C4-2B (cell line): ENCODE measurements around the gene FHOD3.

Experiments used
- ZFX ChIP-seq: fragments of 450-650 bp; IDR thresholded peaks from 2 replicates; pipeline ENCODE4 v1.6.1; 2017
- TF ChIP-seq, protein P1 (sequence below): fragments of 450-650 bp; conservative IDR thresholded peaks from 2 replicates; pipeline ENCODE4 v1.5.1; 2017; ENCODE audit warnings: mild to moderate bottlenecking

- TF ChIP-seq, protein P1, sequence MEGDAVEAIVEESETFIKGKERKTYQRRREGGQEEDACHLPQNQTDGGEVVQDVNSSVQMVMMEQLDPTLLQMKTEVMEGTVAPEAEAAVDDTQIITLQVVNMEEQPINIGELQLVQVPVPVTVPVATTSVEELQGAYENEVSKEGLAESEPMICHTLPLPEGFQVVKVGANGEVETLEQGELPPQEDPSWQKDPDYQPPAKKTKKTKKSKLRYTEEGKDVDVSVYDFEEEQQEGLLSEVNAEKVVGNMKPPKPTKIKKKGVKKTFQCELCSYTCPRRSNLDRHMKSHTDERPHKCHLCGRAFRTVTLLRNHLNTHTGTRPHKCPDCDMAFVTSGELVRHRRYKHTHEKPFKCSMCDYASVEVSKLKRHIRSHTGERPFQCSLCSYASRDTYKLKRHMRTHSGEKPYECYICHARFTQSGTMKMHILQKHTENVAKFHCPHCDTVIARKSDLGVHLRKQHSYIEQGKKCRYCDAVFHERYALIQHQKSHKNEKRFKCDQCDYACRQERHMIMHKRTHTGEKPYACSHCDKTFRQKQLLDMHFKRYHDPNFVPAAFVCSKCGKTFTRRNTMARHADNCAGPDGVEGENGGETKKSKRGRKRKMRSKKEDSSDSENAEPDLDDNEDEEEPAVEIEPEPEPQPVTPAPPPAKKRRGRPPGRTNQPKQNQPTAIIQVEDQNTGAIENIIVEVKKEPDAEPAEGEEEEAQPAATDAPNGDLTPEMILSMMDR, result no peak
- TF ChIP-seq ZFX, result no peak
Observed at GRCh38 chr18:36629836-36630235, 332.3 kb downstream of the FHOD3 start.
